ENCODE results near the gene LEAP2.
A peak's percentile ranks its signal among the peaks of the same experiment; 100 is the strongest.

GRCh38 chr5:132877938-132878337 is 4.5 kb downstream of the LEAP2 start:
- TF ChIP-seq CTCF (IDR thresholded peaks at IDR 0.05) (no peak), POLR2A (IDR thresholded peaks at IDR 0.05) (no peak), POLR2AphosphoS5 (IDR thresholded peaks at IDR 0.05) (peak; percentile 39)

Data from prostate gland (tissue), 2 donors.